ENCODE results near the gene SMG6.

The SMG6 gene

DNA sequence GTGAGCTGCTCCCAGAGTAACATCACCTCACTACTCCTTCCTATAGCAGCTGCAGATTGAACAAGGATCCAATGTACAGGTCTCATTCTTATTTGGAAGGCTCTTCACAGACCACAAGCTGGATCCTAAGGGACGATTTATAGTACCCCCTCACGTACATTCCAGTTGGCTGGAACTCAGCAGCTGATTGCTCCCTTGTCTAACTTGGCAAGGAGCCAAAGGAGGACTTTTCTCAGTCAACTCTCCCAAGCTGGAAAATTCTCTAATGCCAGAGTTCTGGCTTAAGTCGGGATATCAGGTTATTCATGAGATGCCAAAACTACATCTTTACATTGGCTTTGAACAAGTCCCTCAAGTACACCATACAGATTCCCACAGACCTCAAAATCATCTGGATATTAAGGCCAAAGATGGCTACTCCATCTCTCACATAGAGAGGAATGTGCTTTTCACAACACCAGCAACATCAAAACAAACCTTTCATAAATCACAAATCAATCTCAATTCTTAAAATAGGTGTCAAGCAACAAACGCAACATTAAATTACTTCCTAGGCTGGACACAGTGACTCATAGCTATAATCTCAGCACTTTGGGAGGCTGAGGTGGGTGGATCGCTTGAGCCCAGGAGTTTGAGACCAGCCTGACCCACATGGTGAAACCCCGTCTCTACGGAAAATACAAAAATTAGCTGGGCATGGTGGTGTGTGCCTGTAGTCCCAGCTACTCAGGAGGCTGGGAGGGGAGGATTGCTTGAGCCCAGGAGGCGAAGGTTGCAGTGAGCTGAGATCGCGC lies 39.3 kb downstream of the SMG6 start:
- Histone ChIP-seq H3K9me3 (replicated peaks in 1 of 2; ENCODE audit: control insufficient read depth in 2 of 2, insufficient read depth in 1 of 2, low read depth in 1 of 2, low read length in 2 of 2) (no peaks in the 10 kb centered on the region), H3K9ac (ENCODE audit: low read depth, low read length, poor library complexity) (no peak overlapping the region)

DNA sequence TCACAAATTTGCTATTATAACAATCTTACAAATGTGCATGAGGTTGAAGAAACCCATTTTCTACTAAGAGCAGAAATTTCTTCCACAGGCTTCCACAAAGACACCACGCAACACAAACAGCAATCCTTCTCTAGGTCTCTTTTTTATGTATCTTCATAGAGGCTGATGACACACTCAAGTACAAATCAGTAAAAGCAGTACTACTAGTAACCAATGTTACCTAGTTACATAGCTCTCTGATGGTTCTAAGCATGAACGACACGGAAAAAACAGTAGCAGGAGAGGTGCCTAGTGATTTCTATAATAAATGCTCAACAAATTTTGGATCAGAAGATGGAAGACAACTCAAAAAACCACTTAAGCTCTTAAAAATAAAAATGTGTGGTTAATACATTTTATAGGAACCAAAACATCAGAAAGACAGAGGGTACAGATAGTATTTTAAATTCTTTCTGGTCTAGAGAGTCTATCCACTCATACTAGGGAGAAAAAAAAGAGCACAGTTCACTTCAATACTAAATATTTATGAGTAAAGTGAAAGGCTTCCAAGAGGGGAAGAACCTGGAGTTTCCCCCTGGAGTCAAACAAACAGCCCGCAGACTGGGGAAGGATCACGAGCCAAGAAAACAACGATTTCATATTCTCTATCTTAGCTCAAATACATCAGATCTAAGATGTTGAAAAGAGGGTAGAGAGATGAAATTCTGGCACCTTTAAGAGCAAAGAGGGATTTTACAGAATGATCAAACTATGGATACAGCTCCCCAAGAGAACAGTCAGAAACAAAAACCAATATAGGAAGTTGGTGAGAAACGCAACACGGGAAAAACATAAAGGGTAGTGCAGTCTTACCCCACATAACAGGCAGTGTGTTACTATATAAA lies 40.2 kb downstream of the SMG6 start:
- no peak overlapping the region for H2BK120ac ChIP-seq (ENCODE audit: low read depth, low read length)
- H2BK15ac ChIP-seq (ENCODE audit: low read length): no peak overlapping the region
- no peak overlapping the region for H4K91ac ChIP-seq (ENCODE audit: low read depth, low read length, poor library complexity)
- no CpG with 5 or more reads among the region's 8 CpGs for WGBS, 2 donors (ENCODE audit: extremely low coverage in 2 of 2, insufficient read length in 2 of 2, insufficient replicate concordance in 1 of 2)
- no peak overlapping the region for H3K18ac ChIP-seq (ENCODE audit: low read length)
- H3K4me2 ChIP-seq (ENCODE audit: insufficient read depth, low read length, poor library complexity, severe bottlenecking): no peak overlapping the region
- no peak overlapping the region for H2AK5ac ChIP-seq (ENCODE audit: low read depth, low read length)
- H3K4me3 ChIP-seq (ENCODE audit: low read length in 2 of 2): no peak overlapping the region
- H3K23ac ChIP-seq (ENCODE audit: low read depth, low read length, poor library complexity): no peak overlapping the region
- H2BK5ac ChIP-seq (ENCODE audit: low read length): no peak overlapping the region
- H3K36me3 ChIP-seq (replicated peaks in 1 of 2; ENCODE audit: control insufficient read depth in 2 of 2, insufficient read depth in 2 of 2, low read length in 2 of 2): peaks cover 6 to 85% of the 10 kb centered on the region in 2 donors
- no peak overlapping the region for H2BK12ac ChIP-seq (ENCODE audit: low read length)
- H3K9ac ChIP-seq (ENCODE audit: low read depth, low read length, poor library complexity): no peak overlapping the region
- H2AFZ ChIP-seq (ENCODE audit: low read length): no peak overlapping the region
- H3K4ac ChIP-seq (ENCODE audit: low read length): no peak overlapping the region
- H3K79me1 ChIP-seq (ENCODE audit: low read depth, low read length): no peaks in the 10 kb centered on the region
- H3K4me1 ChIP-seq (ENCODE audit: control insufficient read depth in 2 of 2, insufficient read depth in 1 of 2, low read depth in 1 of 2, low read length in 2 of 2): no peaks in the 10 kb centered on the region
- H3K27ac ChIP-seq (replicated peaks; ENCODE audit: low read length): no peak overlapping the region
- no peaks in the 10 kb centered on the region for H3K27me3 ChIP-seq (ENCODE audit: control insufficient read depth in 3 of 3, insufficient read depth in 3 of 3, low read depth in 1 of 3, low read length in 3 of 3)
- no peak for DNase-seq (ENCODE audit: low spot score)
- H4K8ac ChIP-seq (ENCODE audit: low read depth, low read length): no peak overlapping the region
- no peaks in the 10 kb centered on the region for H3K9me3 ChIP-seq (replicated peaks in 1 of 2; ENCODE audit: control insufficient read depth in 2 of 2, insufficient read depth in 1 of 2, low read depth in 1 of 2, low read length in 2 of 2)
- no peak overlapping the region for H3K14ac ChIP-seq (ENCODE audit: low read length)

More for the DNA sequence above, 39.3 kb downstream of the SMG6 start:
- Histone ChIP-seq H2AK5ac (ENCODE audit: low read depth, low read length) (no peak overlapping the region), H2BK5ac (ENCODE audit: low read length) (no peak overlapping the region), H3K18ac (ENCODE audit: low read length) (no peak overlapping the region), H3K79me1 (ENCODE audit: low read depth, low read length) (no peaks in the 10 kb centered on the region), H3K4me2 (ENCODE audit: insufficient read depth, low read length, poor library complexity, severe bottlenecking) (no peak overlapping the region), H2BK15ac (ENCODE audit: low read length) (no peak overlapping the region), H3K23ac (ENCODE audit: low read depth, low read length, poor library complexity) (no peak overlapping the region), H4K8ac (ENCODE audit: low read depth, low read length) (no peak overlapping the region), H4K91ac (ENCODE audit: low read depth, low read length, poor library complexity) (no peak overlapping the region), H3K36me3 (replicated peaks in 1 of 2; ENCODE audit: control insufficient read depth in 2 of 2, insufficient read depth in 2 of 2, low read length in 2 of 2) (peaks cover 6 to 79% of the 10 kb centered on the region in 2 donors), H3K4ac (ENCODE audit: low read length) (no peak overlapping the region), H2AFZ (ENCODE audit: low read length) (no peak overlapping the region), H3K4me1 (ENCODE audit: control insufficient read depth in 2 of 2, insufficient read depth in 1 of 2, low read depth in 1 of 2, low read length in 2 of 2) (no peaks in the 10 kb centered on the region), H3K14ac (ENCODE audit: low read length) (no peak overlapping the region), H2BK12ac (ENCODE audit: low read length) (no peak overlapping the region), H2BK120ac (ENCODE audit: low read depth, low read length) (no peak overlapping the region), H3K27ac (replicated peaks; ENCODE audit: low read length) (no peak overlapping the region), H3K27me3 (ENCODE audit: control insufficient read depth in 3 of 3, insufficient read depth in 3 of 3, low read depth in 1 of 3, low read length in 3 of 3) (no peaks in the 10 kb centered on the region), H3K4me3 (ENCODE audit: low read length in 2 of 2) (no peak overlapping the region)
- 100% methylated on average over 1 of the region's 10 CpGs; no CpG with 5 or more reads in 1 of the 2 donors for WGBS, 2 donors (ENCODE audit: extremely low coverage in 2 of 2, insufficient read length in 2 of 2, insufficient replicate concordance in 1 of 2)
- no peak for DNase-seq (ENCODE audit: low spot score)

DNA sequence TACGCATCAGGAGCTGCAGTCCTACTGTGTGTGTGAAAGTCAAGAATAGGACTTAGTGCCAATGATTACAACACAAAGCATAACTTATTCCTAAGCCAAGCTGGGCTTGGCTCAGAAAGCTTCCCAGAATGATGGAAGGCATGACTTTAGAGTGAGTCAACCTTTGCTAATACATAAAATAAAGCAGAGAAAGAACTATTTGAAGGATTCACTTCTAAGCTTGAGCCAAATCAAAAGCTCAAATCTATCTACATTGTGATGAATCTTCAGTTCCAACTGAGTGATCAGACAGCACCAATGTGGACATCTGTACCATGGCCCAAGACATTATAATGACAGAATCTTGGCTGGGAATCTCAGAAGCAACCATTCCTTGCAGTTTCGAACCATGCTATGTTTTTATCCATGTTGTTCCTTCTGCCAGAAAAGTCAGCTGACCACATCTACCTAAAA lies 41.4 kb downstream of the SMG6 start:
- Histone ChIP-seq H4K91ac (ENCODE audit: low read depth, low read length, poor library complexity) (no peak overlapping the region), H3K36me3 (replicated peaks in 1 of 2; ENCODE audit: control insufficient read depth in 2 of 2, insufficient read depth in 2 of 2, low read length in 2 of 2) (peaks cover 6 to 85% of the 10 kb centered on the region in 2 donors), H3K27ac (replicated peaks; ENCODE audit: low read length) (no peak overlapping the region)

More for the DNA sequence above, 41.4 kb downstream of the SMG6 start:
- H3K79me1 ChIP-seq (ENCODE audit: low read depth, low read length): no peaks in the 10 kb centered on the region
- H3K27me3 ChIP-seq (ENCODE audit: control insufficient read depth in 3 of 3, insufficient read depth in 3 of 3, low read depth in 1 of 3, low read length in 3 of 3): no peaks in the 10 kb centered on the region
- no peak overlapping the region for H4K8ac ChIP-seq (ENCODE audit: low read depth, low read length)
- no peak overlapping the region for H3K9ac ChIP-seq (ENCODE audit: low read depth, low read length, poor library complexity)
- peaks cover 0 to 4% of the 10 kb centered on the region in 2 donors for H3K9me3 ChIP-seq (replicated peaks in 1 of 2; ENCODE audit: control insufficient read depth in 2 of 2, insufficient read depth in 1 of 2, low read depth in 1 of 2, low read length in 2 of 2)
- no peaks in the 10 kb centered on the region for H3K4me1 ChIP-seq (ENCODE audit: control insufficient read depth in 2 of 2, insufficient read depth in 1 of 2, low read depth in 1 of 2, low read length in 2 of 2)
- H3K4ac ChIP-seq (ENCODE audit: low read length): no peak overlapping the region
- no peak overlapping the region for H2AK5ac ChIP-seq (ENCODE audit: low read depth, low read length)
- no peak overlapping the region for H3K14ac ChIP-seq (ENCODE audit: low read length)
- WGBS, 2 donors (ENCODE audit: extremely low coverage in 2 of 2, insufficient read length in 2 of 2, insufficient replicate concordance in 1 of 2): no CpG with 5 or more reads among the region's 2 CpGs
- H2BK12ac ChIP-seq (ENCODE audit: low read length): no peak overlapping the region
- H2BK15ac ChIP-seq (ENCODE audit: low read length): no peak overlapping the region
- no peak overlapping the region for H3K4me3 ChIP-seq (ENCODE audit: low read length in 2 of 2)
- H2BK5ac ChIP-seq (ENCODE audit: low read length): no peak overlapping the region
- H3K4me2 ChIP-seq (ENCODE audit: insufficient read depth, low read length, poor library complexity, severe bottlenecking): no peak overlapping the region
- no peak overlapping the region for H2AFZ ChIP-seq (ENCODE audit: low read length)
- no peak overlapping the region for H2BK120ac ChIP-seq (ENCODE audit: low read depth, low read length)
- H3K18ac ChIP-seq (ENCODE audit: low read length): no peak overlapping the region
- DNase-seq (ENCODE audit: low spot score): no peak
- H3K23ac ChIP-seq (ENCODE audit: low read depth, low read length, poor library complexity): no peak overlapping the region
